K562 (cell line): ENCODE data around the gene CCL4. TPM values are rescaled to one million over a fixed set of nuclear protein-coding genes. Genes with fewer than 3 reads are reported as not detected.

ENCODE experiments used
- ATAC-seq: fragments of 200-7000 bp; cut with Tn5 transposase; 3 replicates; pipeline ENCODE4 v1.9.1; 2020; ENCODE audit warnings: moderate library complexity
- BruUV-seq: library from RNA; stranded (reverse); fragments of 400-500 nt; replicated peaks from 2 replicates; lab custom pipeline; 2021; lab: Mats Ljungman, UMichigan
- CTCF ChIA-PET: fragments of 300-600 bp; formaldehyde crosslinking; extraction: SDS; loops from one replicate; lab custom pipeline; 2021; ENCODE audit warnings: low intra/inter-chr PET ratio; lab: Yijun Ruan, JAX
- POLR2A ChIA-PET: fragments of 300-600, 350-650 bp; sonication (Branson Sonifier 250); formaldehyde crosslinking; extraction: SDS; loops from one replicate; lab custom pipeline; 2021; ENCODE audit warnings: antibody characterized with exemption, inconsistent platforms; lab: Yijun Ruan, JAX
- DNase-seq, 4 experiments: peaks; one replicate each; pipeline versions ENCODE4 v3.0.0 to v3.0.0-alpha.2; 2011 to 2018; ENCODE audit warnings: low spot score in 3 of 4, mixed read lengths in 3 of 4; ENCODE audit errors: extremely low read depth in 1 of 4
- FAIRE-seq: peaks from 2 replicates; lab custom pipeline; 2011; peaks lifted over from hg19 to GRCh38; lab: Jason Lieb, UNC
- H2AFZ ChIP-seq: 2 replicates; pipeline ENCODE4 v1.6.0; 2011; ENCODE audit warnings: low read depth, low read length, control low read depth, inconsistent platforms
- H3K27ac ChIP-seq: fragments of 200-600 bp; 3 replicates; pipeline ENCODE4 v1.8.0; 2011; ENCODE audit warnings: low read depth, mild to moderate bottlenecking, control low read depth, inconsistent platforms, low read length, moderate library complexity, mixed read lengths; ENCODE audit errors: extremely low read depth
- H3K27me3 ChIP-seq, 2 experiments: fragments of 300-600 bp in 1 of 2; 2 replicates in 1 of 2; 3 replicates in 1 of 2; pipeline versions ENCODE4 v1.6.0 to v1.8.0; 2011; ENCODE audit warnings: inconsistent platforms in 2 of 2, low read length in 2 of 2, mild to moderate bottlenecking in 1 of 2, mixed read lengths in 1 of 2, moderate library complexity in 1 of 2; ENCODE audit not compliant: control insufficient read depth in 2 of 2, insufficient read depth in 2 of 2
- H3K36me3 ChIP-seq: fragments of 300-600 bp; 3 replicates; pipeline ENCODE4 v1.8.0; 2011; ENCODE audit warnings: mild to moderate bottlenecking, low read length, inconsistent platforms; ENCODE audit not compliant: control insufficient read depth, insufficient read depth
- H3K4me1 ChIP-seq, 2 experiments: fragments of 200-600 bp in 1 of 2; replicated peaks in 1 of 2; 2 replicates in 1 of 2; 3 replicates in 1 of 2; pipeline versions ENCODE4 v1.5.1 to v1.8.0; 2011; ENCODE audit warnings: inconsistent platforms in 2 of 2, low read length in 2 of 2, mild to moderate bottlenecking in 1 of 2, mixed read lengths in 1 of 2, moderate library complexity in 1 of 2; ENCODE audit not compliant: control insufficient read depth in 2 of 2, insufficient read depth in 2 of 2
- H3K4me2 ChIP-seq: 2 replicates; pipeline ENCODE4 v1.6.1; 2011; ENCODE audit warnings: low read length, control low read depth, inconsistent platforms, mixed read lengths; ENCODE audit not compliant: insufficient read depth
- H3K4me3 ChIP-seq: fragments of 200-600 bp; sonication (generic), shearing (Covaris generic); 2 replicates; pipeline ENCODE4 v1.5.1; 2016; ENCODE audit warnings: control low read depth, inconsistent platforms
- H3K79me2 ChIP-seq: fragments of 200-600 bp; 3 replicates; pipeline ENCODE4 v1.8.0; 2011; ENCODE audit warnings: low read length, inconsistent platforms; ENCODE audit not compliant: control insufficient read depth, insufficient read depth
- H3K9ac ChIP-seq, 2 experiments: 2 replicates each; pipeline versions ENCODE4 v1.6.0 to v1.6.1; 2011; ENCODE audit warnings: low read depth in 2 of 2, low read length in 2 of 2, control low read depth in 1 of 2, inconsistent platforms in 1 of 2, mild to moderate bottlenecking in 1 of 2, mixed read lengths in 1 of 2; ENCODE audit not compliant: insufficient read depth in 1 of 2
- H3K9me1 ChIP-seq: one replicate; pipeline ENCODE4 v1.6.0; 2011; ENCODE audit warnings: inconsistent platforms, mild to moderate bottlenecking, low read length, moderate library complexity; ENCODE audit not compliant: control insufficient read depth, insufficient read depth
- H3K9me3 ChIP-seq: replicated peaks from 2 replicates; pipeline ENCODE4 v1.5.1; 2011; ENCODE audit warnings: low read depth, low read length, inconsistent platforms; ENCODE audit not compliant: control insufficient read depth, insufficient read depth
- H4K20me1 ChIP-seq: replicated peaks from 2 replicates; pipeline ENCODE4 v1.6.1; 2011; ENCODE audit warnings: low read length, inconsistent platforms, mixed read lengths; ENCODE audit not compliant: control insufficient read depth, insufficient read depth
- CREM ChIP-seq: IDR thresholded peaks from 2 replicates; pipeline ENCODE4 v1.6.1; 2014; ENCODE audit warnings: antibody characterized with exemption, low read depth
- ILF3 ChIP-seq: fragments of 450-650 bp; IDR thresholded peaks from 2 replicates; pipeline ENCODE4 v1.6.1; 2018; ENCODE audit warnings: antibody characterized with exemption, mild to moderate bottlenecking, moderate library complexity, borderline replicate concordance
- NR2C2 ChIP-seq, 2 experiments: fragments of 200-800 bp in 1 of 2; sonication (Bioruptor generic) in 1 of 2; sonication (generic) in 1 of 2; formaldehyde crosslinking in 1 of 2; IDR thresholded peaks; 2 replicates each; pipeline versions ENCODE4 v1.6.1 to v1.8.0; 2016 to 2022; ENCODE audit warnings: mild to moderate bottlenecking in 1 of 2, missing compliant biosample characterization in 1 of 2, missing genetic modification characterization in 1 of 2, missing genetic modification reagents in 1 of 2
- PPARD ChIP-seq: fragments of 250-450 bp; sonication (Bioruptor Pico); IDR thresholded peaks from 2 replicates; pipeline ENCODE4 v1.8.0; 2022; ENCODE audit warnings: inconsistent platforms, mild to moderate bottlenecking, moderate library complexity
- SIN3A ChIP-seq, 2 experiments: fragments of 150-350 bp in 1 of 2; IDR thresholded peaks; 2 replicates each; pipeline ENCODE4 v1.6.1; 2011 to 2016; ENCODE audit warnings: borderline replicate concordance in 2 of 2, low read depth in 2 of 2, low read length in 2 of 2, mild to moderate bottlenecking in 2 of 2, moderate library complexity in 2 of 2; ENCODE audit not compliant: control insufficient read depth in 1 of 2
- SIN3B ChIP-seq: fragments of 450-650 bp; IDR thresholded peaks from 2 replicates; pipeline ENCODE4 v1.6.1; 2017; ENCODE audit warnings: low read depth, mild to moderate bottlenecking, moderate library complexity
- SOX6 ChIP-seq: fragments of 450-650 bp; IDR thresholded peaks from 2 replicates; pipeline ENCODE4 v1.6.1; 2014; ENCODE audit warnings: mild to moderate bottlenecking
- YY1 ChIP-seq, 3 experiments: IDR thresholded peaks; 2 replicates each; pipeline ENCODE4 v1.6.1; 2011; ENCODE audit warnings: low read length in 2 of 3, mild to moderate bottlenecking in 2 of 3, moderate library complexity in 2 of 3, borderline replicate concordance in 1 of 3, control low read depth in 1 of 3, low read depth in 1 of 3; ENCODE audit not compliant: insufficient read depth in 3 of 3, insufficient replicate concordance in 2 of 3, control insufficient read depth in 1 of 3, insufficient read length in 1 of 3; ENCODE audit errors: extremely low read depth in 1 of 3
- ZKSCAN8 ChIP-seq: fragments of 200-800 bp; sonication (Bioruptor generic); IDR thresholded peaks from 2 replicates; pipeline ENCODE4 v1.6.1; 2016; ENCODE audit warnings: missing genetic modification characterization, missing compliant biosample characterization
- WGBS: fragments of 100-300 bp; shearing (Covaris generic); methylation state at CpG from one replicate; pipeline ENCODE4 v1.1.6; 2016; ENCODE audit warnings: low coverage, mixed read lengths; ENCODE audit not compliant: insufficient coverage; ENCODE audit errors: missing lambda C conversion rate; 5-methylcytosine and 5-hydroxymethylcytosine counted together
- in situ Hi-C: fragments of 300-500 bp; cut with MboI; formaldehyde crosslinking; loops from 4 replicates; pipeline ENCODE4 v1.15.0; 2018; ENCODE audit warnings: inconsistent platforms, mixed read lengths
- intact Hi-C: fragments of 100-400 bp; cut with micrococcal nuclease; formaldehyde crosslinking; loops from 2 replicates; pipeline ENCODE4 v1.14.2; 2022
- polyA plus RNA-seq, 8 experiments: library from polyadenylated mRNA; depleted of rRNA in 4 of 8; stranded (reverse) in 5 of 8; unstranded in 3 of 8; fragments of >200 nt; fragmentation: Nextera tagmentation in 2 of 8; fragmentation: Illumina TruSeq in 1 of 8; extraction: Ambion mirVana in 2 of 8; extraction: Trizol in 1 of 8; gene quantifications; 2 replicates each; pipeline versions ENCODE4 v1.2.1 to v1.2.3, GENCODE V29; 2011 to 2014; ENCODE audit warnings: inconsistent platforms in 1 of 8, missing spikeins in 1 of 8
- total RNA-seq, 7 experiments: library from RNA; depleted of rRNA in 6 of 7; stranded (reverse); fragments of >200 nt in 6 of 7; fragmentation: Illumina TruSeq in 2 of 7; extraction: Trizol in 2 of 7; gene quantifications; 2 replicates each; pipeline versions ENCODE4 v1.2.1 to v1.2.3, GENCODE V29; 2011 to 2021; ENCODE audit warnings: low replicate concordance in 1 of 7
- TF ChIP-seq, protein P1 (sequence below): sonication (generic); IDR thresholded peaks from 2 replicates; pipeline ENCODE4 v1.6.1; 2016

Gene CCL4
- total and polyA plus RNA-seq, 9 of the 15 experiments (the other 6 are each of a cell fraction or from before 2014, with no cell fraction given): 0.91 TPM; not detected in 8

DNA sequence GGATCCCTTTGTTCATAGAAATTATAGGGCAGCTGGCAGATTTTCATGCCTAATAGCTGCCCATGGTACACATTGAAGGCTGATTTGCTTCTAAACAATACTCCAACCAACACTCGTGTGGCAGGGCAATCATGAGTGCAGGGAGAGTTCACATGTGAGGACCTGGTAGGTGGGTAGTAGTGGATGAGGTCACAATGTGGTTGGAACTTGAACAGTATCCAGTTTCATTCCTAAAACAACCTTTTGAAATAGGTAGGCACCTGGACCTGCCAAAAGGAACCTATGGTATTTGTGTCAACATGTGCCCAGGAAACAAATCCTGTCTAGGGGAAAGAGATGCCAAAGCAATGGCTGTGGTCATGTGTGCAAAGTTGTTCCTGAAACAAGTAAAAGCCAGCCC, 32.8 kb downstream of the CCL4 start:
- Histone ChIP-seq H3K27ac (no peak overlapping the region), H4K20me1 (no peaks in the 10 kb centered on the region), H3K27me3 (peaks cover 0 to 4% of the 10 kb centered on the region in 2 experiments; a peak in 2 of 5 replicates), H3K36me3 (no peaks in the 10 kb centered on the region), H3K9me1 (no peaks in the 10 kb centered on the region), H3K4me3 (no peak overlapping the region), H3K9me3 (no peaks in the 10 kb centered on the region), H3K4me1 (no peaks in the 10 kb centered on the region), H3K4me2 (no peak overlapping the region), H3K79me2 (no peaks in the 10 kb centered on the region), H3K9ac (no peak overlapping the region), H2AFZ (no peak overlapping the region)
- FAIRE-seq (no peak), DNase-seq (no peak), ATAC-seq (no peak)
- in situ Hi-C loops (loop anchor here (5.0 kb wide), 1 partner anchor 164 kb away; no protein-coding TSS in a partner anchor), intact Hi-C loops (no loop called here)
- TF ChIP-seq NR2C2 (CRISPR knock-in tag; IDR thresholded peaks at IDR 0.05) (no peak), NR2C2 (tag; IDR thresholded peaks at IDR 0.05) (no peak), ILF3 (no peak), SIN3A (IDR thresholded peaks at IDR 0.05; ENCODE audit: borderline replicate concordance in 2 of 2, control insufficient read depth in 1 of 2, low read depth in 2 of 2, low read length in 2 of 2) (no peak), PPARD (CRISPR knock-in tag) (no peak), CREM (no peak), ZKSCAN8 (no peak), SIN3B (no peak), SOX6 (no peak), YY1 (IDR thresholded peaks at IDR 0.05; ENCODE audit: borderline replicate concordance in 1 of 3, control insufficient read depth in 1 of 3, extremely low read depth in 1 of 3, insufficient read depth in 3 of 3, insufficient read length in 1 of 3, insufficient replicate concordance in 2 of 3, low read depth in 1 of 3, low read length in 2 of 3) (no peak)
- TF ChIP-seq, protein P1, sequence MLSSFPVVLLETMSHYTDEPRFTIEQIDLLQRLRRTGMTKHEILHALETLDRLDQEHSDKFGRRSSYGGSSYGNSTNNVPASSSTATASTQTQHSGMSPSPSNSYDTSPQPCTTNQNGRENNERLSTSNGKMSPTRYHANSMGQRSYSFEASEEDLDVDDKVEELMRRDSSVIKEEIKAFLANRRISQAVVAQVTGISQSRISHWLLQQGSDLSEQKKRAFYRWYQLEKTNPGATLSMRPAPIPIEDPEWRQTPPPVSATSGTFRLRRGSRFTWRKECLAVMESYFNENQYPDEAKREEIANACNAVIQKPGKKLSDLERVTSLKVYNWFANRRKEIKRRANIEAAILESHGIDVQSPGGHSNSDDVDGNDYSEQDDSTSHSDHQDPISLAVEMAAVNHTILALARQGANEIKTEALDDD: no peak
- CTCF ChIA-PET: no interaction called here
- no TSS peak for BruUV-seq
- 0% methylated on average over 1 of the region's 1 CpG for WGBS
- POLR2A ChIA-PET: interaction anchor here (0.5 kb wide), 1 partner anchor 1595 kb away, joined by 4 read pairs; no protein-coding TSS in a partner anchor
